HG02763 (cell line): ENCODE measurements around the gene PIGL.

Experiments used
- ATAC-seq: cut with Tn5 transposase; IDR thresholded peaks from one replicate; pipeline ENCODE4 v1.9.1; 2021; ENCODE audit warnings: mild to moderate bottlenecking, moderate library complexity; ENCODE audit not compliant: unreplicated experiment

The PIGL gene

DNA sequence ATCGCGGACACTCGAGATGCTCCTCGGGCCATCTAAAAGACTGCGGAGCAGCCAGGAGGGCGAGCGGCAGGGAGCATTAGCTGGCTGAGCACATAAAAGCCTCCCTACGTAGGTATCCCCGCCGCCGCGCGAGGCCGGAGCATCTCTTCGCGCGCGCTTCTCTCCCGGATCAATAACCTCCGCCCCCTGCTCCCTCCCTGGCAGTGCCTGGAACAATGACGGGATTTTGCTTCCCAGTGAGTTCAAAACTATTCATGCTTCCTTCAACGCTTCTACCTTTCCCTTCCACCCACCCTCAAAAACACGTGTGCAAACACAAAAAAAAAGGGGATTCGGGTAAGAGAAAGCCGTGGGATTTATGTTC, 135.3 kb downstream of the PIGL start:
- no peak for ATAC-seq

DNA sequence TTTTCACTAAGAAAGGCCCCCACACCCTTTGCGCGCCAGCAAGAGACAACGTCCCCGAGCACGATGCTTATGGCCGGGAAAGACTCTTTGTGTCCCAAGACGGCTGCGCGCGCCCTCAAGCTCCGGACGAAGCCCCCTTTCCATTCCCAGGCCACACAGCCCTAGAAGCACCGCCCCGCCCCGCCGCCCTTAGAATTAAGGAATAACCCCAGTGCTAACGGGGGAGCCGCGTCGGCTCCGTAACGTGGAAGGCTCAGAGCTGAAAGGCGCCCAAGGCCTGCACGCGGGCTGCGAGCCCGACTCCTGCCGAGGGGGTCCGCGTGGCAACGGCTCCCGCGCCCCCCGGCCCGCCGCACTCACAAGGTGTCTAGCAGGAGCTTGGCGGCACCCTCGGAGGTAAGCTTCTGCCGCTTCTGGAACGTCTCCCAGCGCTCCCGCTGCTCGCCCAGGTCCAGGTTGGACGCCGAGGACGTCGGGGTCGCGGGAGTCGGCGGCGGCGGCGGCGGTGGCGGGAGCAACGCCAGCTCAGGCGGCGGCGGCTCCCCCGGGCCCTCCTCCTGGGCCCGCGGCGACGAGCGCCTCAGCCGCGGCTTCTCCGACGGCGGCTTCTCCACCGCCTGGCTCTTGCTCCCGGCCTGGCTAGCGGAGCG, 135.8 kb downstream of the PIGL start:
- peak; percentile 48 for ATAC-seq

DNA sequence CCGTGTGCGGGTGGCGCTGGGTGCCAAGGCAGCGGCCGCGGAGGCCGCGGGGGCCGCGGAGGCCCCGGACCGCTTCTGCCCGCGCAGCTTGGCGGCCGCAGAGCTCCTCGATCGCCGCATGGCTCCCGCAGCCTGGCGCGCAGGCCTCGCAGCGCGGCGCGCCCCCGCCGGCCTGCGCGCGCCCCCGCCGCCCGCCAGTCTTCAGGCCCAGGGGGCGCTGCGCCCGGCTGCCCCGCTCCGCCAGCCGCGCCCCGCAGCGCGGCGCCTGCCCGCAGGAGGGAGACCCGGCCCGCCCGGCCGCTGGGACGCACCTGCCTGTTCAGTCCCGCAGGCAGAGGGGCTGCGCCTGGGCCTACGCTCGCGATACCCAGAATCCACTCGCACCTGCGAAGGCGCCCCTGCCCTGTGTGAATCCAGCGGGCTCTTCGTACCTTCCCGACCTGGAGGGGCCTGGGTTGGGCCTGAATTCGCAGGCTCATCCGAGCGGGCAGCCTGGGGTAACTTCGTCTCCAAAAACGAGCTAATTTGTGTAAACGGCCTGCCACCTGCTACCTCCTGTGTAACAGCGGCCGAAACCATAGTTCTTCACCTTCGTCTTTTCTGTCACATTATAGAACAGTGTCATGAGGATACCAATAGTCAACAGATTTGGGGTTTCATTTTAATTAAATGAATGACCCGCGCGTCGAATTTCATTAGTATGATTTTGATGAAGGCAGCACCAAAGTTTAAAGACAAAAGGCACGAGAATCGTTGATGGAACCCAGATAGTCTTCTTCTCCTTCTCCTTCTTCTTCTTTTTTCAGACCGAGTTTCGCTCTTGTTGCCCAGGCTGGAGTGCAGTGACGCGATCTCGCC, 136.5 kb downstream of the PIGL start, which contains the start of gene CENPV:
CENPV (minus strand) TSS at position 153 of the 858 bp plus-strand sequence; CDS start at position 120, 33 bp downstream.
- ATAC-seq, result peak; percentile 72

DNA sequence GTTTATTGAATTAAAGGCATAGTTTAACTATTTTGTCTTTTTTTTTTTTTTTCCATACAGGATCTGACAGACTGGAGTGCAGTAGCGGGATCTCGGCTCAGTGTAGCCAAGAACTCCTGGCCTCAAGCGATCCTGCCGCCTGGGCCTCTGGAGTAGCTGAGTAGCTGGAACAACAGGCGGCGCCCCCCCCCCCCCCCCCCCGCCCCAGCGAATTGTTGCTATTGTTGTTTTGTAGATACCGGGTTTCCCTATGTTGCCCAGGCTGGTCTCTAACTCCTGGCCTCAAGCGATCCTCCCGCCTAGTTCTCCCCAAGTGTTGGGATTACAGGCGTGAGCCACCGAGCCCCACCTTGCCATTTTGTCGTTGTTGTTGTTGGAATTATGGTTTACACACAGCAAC, 137.6 kb downstream of the PIGL start:
- ATAC-seq, result no peak

DNA sequence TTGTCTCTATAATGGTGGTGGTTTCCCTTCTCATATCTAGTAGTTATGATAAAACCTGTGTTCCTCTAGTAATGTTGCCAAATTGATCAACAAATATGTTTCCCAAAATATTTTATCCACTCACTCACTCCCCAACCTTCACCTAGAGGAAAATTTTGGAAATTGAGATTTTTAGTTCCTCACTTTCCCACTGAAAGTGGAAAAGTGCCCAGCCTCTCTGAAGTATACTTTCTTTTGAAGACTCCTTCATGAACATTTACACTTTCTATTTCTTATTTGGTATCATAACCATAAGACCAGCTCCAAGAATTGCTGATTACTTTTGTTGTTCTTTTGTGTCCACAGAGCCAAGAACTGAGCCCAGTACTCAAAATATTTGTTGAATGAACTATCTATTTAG, 141.4 kb downstream of the PIGL start:
- no peak for ATAC-seq

DNA sequence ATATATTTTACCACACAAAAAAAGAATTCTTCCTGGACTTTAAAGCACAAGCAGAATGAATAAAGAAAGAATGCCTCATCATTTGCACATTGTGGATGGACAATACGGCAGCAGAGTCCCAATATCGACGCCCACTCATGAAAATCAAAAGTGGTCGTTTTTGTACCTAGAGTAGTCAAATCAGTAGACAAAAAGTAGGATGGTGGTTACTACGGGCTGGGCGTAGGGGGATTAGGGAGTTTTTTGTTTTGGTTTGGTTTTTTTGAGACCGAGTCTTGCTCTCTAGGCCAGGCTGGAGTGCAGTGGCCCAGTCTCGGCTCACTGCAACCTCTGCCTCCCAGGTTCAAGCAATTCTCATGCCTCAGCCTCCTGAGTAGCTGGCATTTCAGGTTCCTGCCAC, 144.9 kb downstream of the PIGL start:
- no peak for ATAC-seq

DNA sequence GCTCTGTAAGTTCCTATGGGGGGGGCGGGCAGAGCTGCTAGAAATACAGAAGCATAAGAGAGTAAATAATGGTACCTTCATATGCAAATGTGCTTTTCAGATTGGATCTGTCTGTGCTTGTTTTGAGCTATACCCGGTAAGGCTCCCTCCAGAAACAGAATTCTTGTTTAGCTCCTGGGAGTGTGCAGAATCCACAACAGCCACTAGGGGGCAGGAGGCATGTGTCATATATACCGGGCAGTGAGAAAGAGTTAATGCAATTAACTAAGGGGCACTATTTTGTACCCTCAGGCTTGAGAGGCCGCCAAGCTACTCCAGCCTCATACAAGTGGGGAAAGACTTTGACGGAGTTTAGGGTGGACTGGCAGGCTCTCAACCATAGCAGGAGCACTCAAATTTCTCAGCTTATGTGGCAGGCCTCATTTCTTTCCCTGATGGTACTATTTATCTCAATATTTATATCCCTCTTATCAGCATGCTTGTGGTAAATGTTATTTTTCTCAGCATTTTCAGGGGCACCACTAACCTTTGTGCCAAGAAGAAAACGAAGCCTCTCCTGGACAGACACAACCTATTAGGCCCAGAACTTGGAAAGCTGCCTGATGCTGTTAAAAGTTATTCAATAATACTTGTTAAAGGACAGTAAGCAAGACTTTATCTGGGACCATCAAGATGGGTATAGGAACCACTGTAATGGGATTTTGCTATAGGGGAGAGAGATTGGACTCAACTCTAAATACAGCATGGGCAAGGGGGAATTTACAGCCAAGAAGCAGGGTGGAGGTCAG, 146.9 kb downstream of the PIGL start:
- ATAC-seq, result no peak

DNA sequence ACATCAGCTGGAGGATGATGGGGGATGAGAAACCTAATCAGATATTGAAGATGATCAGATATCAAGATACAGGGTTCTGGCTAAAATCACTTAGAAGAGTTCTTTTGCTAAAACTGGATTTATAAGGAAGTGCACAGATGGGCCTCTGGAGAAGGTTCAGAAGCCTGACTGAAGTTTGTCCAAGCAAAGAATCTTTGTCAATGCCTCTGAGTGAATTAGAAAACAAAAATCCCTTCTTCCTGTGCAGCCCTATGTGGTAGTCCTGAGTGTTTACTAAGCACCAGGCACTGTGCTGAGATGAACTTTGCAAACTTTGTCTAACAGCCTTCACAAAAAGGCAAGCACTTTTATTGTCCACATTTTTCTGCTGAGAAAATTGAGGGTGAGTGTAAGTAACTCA, 147.6 kb downstream of the PIGL start:
- ATAC-seq, result no peak

DNA sequence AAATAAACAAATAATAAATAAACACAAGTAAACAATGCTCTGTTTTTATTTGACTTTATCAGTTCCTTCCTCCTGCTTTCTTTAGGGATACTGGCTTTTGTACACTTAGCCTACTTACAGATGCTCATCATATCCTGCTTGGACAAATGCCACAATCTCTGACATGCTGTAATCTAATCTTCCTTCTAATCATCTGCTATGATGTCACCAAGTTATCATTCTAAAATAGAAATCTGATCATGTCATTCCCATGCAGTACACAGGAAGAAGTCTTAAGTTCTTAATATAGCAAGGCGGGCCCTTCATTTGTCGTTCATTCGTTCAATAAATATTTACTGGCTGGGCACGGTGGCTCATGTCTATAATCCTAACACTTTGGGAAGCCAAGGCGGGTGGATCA, 154.7 kb downstream of the PIGL start:
- ATAC-seq, result no peak

DNA sequence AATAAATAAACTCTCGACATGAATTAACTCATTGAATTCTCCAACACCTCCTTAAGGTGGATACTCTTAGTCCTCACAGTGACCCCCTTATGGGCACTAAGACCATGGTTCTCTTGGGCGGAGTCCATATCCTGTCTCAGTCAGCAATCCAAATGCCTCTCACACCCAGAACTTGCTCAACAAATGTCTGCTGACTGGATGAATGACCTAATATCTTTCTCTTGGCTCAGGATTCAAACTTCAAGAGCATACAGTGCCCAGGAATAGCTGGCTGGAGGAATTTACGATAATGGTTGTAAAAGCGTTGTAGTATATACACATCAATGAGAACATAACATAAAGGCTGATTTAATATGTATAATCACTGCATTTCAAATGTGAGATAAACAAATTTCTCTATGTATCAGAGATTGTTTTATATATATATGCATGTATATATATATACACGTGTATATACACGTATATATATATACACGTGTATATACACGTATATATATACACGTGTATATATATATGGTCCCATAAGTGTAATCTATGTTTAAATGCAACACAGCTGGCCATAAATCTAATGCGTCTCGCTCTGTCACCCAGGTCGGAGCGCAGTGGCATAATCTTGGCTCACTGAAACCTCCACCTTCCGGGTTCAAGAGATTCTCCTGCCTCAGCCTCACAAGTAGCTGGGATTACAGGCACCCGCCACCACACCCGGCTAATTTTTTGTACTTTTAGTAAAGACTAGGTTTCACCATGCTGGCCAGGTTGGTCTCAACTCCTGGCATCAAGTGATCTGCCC, 157.3 kb downstream of the PIGL start:
- ATAC-seq, result no peak
